Fibroblast of lung (primary cell): ENCODE results near the gene BUB1B.

Source experiments
- CTCF ChIP-seq, 2 donors: IDR thresholded peaks in 1 of 2; conservative IDR thresholded peaks in 1 of 2; 1 replicate in 1 of 2; 2 replicates in 1 of 2; pipeline ENCODE4 v1.5.1; 2011 to 2012; ENCODE audit warnings: low read length in 2 of 2, control low read depth in 1 of 2, inconsistent platforms in 1 of 2, low read depth in 1 of 2, mild to moderate bottlenecking in 1 of 2
- EZH2 ChIP-seq: IDR thresholded peaks from 2 replicates; pipeline ENCODE4 v1.5.1; 2012; ENCODE audit warnings: low read length, control low read depth, mild to moderate bottlenecking; ENCODE audit errors: missing control alignments

- no peak for TF ChIP-seq CTCF (conservative IDR thresholded peaks at IDR 0.05 in 1 of 2, IDR thresholded peaks at IDR 0.05 in 1 of 2; ENCODE audit: low read depth in 1 of 2, low read length in 2 of 2)
- TF ChIP-seq EZH2, result no peak
These were observed 79.1 kb downstream of the BUB1B start for GRCh38 chr15:40239693-40240618.
